Heart right ventricle (tissue), 16 donors: Measurements from ENCODE around the gene ITGB5. TPM values are rescaled to one million over a fixed set of nuclear protein-coding genes. Genes with fewer than 3 reads are reported as not detected.

Source experiments
- ATAC-seq, 8 donors: fragments of 200-7000 bp; cut with Tn5 transposase; one replicate each; pipeline ENCODE4 v1.9.1; 2020; ENCODE audit warnings: mild to moderate bottlenecking in 8 of 8, moderate library complexity in 8 of 8, moderate number of reproducible peaks in 1 of 8
- DNase-seq, 2 donors: peaks; one replicate each; pipeline ENCODE4 v3.0.0-alpha.2; 2020
- H3K27ac ChIP-seq, 10 donors: fragments of 200-600 bp; sonication (generic) in 2 of 10; one replicate each; pipeline versions ENCODE4 v1.5.0 to v1.8.0; 2020 to 2022; ENCODE audit warnings: mild to moderate bottlenecking in 3 of 10
- H3K27me3 ChIP-seq, 7 donors: fragments of 200-600 bp; one replicate each; pipeline ENCODE4 v1.8.0; 2021 to 2022; ENCODE audit warnings: mild to moderate bottlenecking in 2 of 7
- H3K36me3 ChIP-seq, 9 donors: fragments of 200-600 bp; sonication (generic) in 1 of 9; one replicate each; pipeline versions ENCODE4 v1.5.0 to v1.8.0; 2020 to 2022; ENCODE audit warnings: mild to moderate bottlenecking in 2 of 9
- H3K4me1 ChIP-seq, 9 donors: fragments of 200-600 bp; sonication (generic) in 1 of 9; one replicate each; pipeline versions ENCODE4 v1.5.0 to v1.8.0; 2020 to 2022; ENCODE audit warnings: mild to moderate bottlenecking in 4 of 9
- H3K4me3 ChIP-seq, 10 donors: fragments of 200-600 bp; sonication (generic) in 2 of 10; one replicate each; pipeline versions ENCODE4 v1.5.0 to v1.8.0; 2020 to 2022; ENCODE audit warnings: mild to moderate bottlenecking in 7 of 10, moderate library complexity in 2 of 10
- H3K9me3 ChIP-seq, 11 donors: fragments of 200-600 bp in 10 of 11; sonication (generic) in 2 of 11; one replicate each; pipeline versions ENCODE4 v1.5.0 to v1.8.0; 2013 to 2022; ENCODE audit warnings: mild to moderate bottlenecking in 2 of 11, control low read depth in 1 of 11, moderate library complexity in 1 of 11
- WGBS, 2 donors: extraction: QIAGEN DNeasy Blood & Tissue Kit; methylation state at CpG; one replicate each; pipeline ENCODE4 v1.1.7; 2013; ENCODE audit warnings: inconsistent platforms in 1 of 2; 5-methylcytosine and 5-hydroxymethylcytosine counted together
- intact Hi-C, 10 donors: fragments of 100-400 bp; cut with DNase I; formaldehyde crosslinking; loops; one replicate each; pipeline versions ENCODE4 v1.11.1 to v1.14.2; 2022
- polyA plus RNA-seq, 2 donors: library from polyadenylated mRNA; stranded (reverse); fragments of 200-250 nt; gene quantifications; one replicate each; pipeline ENCODE4 v1.2.3, GENCODE V29; 2013
- total RNA-seq, 10 donors: library from RNA; stranded (reverse); fragmentation: NEBNext Ultra II Directional in 3 of 10; extraction: Animal tissue kit (Norgen Biotek cat#: 25700) in 3 of 10; gene quantifications; one replicate each; pipeline versions ENCODE4 v1.2.1 to v1.2.4, GENCODE V29; 2021 to 2023
- TF ChIP-seq, protein P1 (sequence below), 9 donors: fragments of 200-600 bp; sonication (generic) in 2 of 9; IDR thresholded peaks; one replicate each; pipeline versions ENCODE4 v1.5.0 to v1.8.0; 2021 to 2022; ENCODE audit warnings: antibody characterized with exemption in 9 of 9, mild to moderate bottlenecking in 5 of 9, moderate library complexity in 1 of 9
- donor health status: Arrhythmogenic right ventricular cardiomyopathy.
- donor health status: ischemic (EF 13 %, LVEDD 7.1; RV severe dilation, severe dysfunction).
- donor health status: healthy with polysubstance abuse.
- donor health status: DM: no; HTN: yes; CAD: no.
- donor health status: DM: no; HTN: no; CAD: no.
- donor health status: ischemic (EF 25% LVEDD 6.9; RV normal size, moderate dysfunction).
- donor health status: ischemic (EF 25% LVEDD 5.7; RV mildly dilated, moderate dysfunction).
- donor health status: healthy.
- donor health status: DM: yes; HTN: yes; CAD: no.
- donor health status: Ischemic cardiomyopathy.
- donor health status: ischemic (EF 35%, LVEDD 5.7; RV mildly dilated, moderate dysfunction).
- donor health status: nonischemic (EF 11% LVEDD 7.7; RV severe dilation, severe dysfunction).
- donor health status: DM: yes; HTN: yes; CAD: no.
- donor health status: PGD.
- donor health status: ischemic (EF 29% LVEDD 5.4; RV normal size, mild dysfunction).
- donor health status: nonischemic (EF 23%, LVEDD 6.1; RV moderate dilation, normal function).

ITGB5 gene
- total and polyA plus RNA-seq, 12 donors, result 18.5 to 154 (median 108) TPM

- ATAC-seq, result peak in 4 of 8 donors; percentile 4 to 42 (median 20)
- TF ChIP-seq, protein P1, sequence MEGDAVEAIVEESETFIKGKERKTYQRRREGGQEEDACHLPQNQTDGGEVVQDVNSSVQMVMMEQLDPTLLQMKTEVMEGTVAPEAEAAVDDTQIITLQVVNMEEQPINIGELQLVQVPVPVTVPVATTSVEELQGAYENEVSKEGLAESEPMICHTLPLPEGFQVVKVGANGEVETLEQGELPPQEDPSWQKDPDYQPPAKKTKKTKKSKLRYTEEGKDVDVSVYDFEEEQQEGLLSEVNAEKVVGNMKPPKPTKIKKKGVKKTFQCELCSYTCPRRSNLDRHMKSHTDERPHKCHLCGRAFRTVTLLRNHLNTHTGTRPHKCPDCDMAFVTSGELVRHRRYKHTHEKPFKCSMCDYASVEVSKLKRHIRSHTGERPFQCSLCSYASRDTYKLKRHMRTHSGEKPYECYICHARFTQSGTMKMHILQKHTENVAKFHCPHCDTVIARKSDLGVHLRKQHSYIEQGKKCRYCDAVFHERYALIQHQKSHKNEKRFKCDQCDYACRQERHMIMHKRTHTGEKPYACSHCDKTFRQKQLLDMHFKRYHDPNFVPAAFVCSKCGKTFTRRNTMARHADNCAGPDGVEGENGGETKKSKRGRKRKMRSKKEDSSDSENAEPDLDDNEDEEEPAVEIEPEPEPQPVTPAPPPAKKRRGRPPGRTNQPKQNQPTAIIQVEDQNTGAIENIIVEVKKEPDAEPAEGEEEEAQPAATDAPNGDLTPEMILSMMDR (IDR thresholded peaks at IDR 0.05), result no peak
- Histone ChIP-seq H3K4me1 (peaks cover 22 to 60% (median 34%) of the 10 kb centered on the region in 9 donors), H3K4me3 (no peak overlapping the region), H3K27me3 (no peaks in the 10 kb centered on the region), H3K36me3 (peaks cover 0 to 43% (median 0%) of the 10 kb centered on the region in 9 donors), H3K27ac (peak overlapping the region in 8 of 10 donors; percentile 1 to 91 (median 87)), H3K9me3 (no peaks in the 10 kb centered on the region)
- WGBS, 2 donors, result 66 to 69% methylated on average over 8 of the region's 8 CpGs
- intact Hi-C loops, result no loop called here
- no peak for DNase-seq
Observed at GRCh38 chr3:124802061-124802698, 85.0 kb downstream of the ITGB5 start.

DNA sequence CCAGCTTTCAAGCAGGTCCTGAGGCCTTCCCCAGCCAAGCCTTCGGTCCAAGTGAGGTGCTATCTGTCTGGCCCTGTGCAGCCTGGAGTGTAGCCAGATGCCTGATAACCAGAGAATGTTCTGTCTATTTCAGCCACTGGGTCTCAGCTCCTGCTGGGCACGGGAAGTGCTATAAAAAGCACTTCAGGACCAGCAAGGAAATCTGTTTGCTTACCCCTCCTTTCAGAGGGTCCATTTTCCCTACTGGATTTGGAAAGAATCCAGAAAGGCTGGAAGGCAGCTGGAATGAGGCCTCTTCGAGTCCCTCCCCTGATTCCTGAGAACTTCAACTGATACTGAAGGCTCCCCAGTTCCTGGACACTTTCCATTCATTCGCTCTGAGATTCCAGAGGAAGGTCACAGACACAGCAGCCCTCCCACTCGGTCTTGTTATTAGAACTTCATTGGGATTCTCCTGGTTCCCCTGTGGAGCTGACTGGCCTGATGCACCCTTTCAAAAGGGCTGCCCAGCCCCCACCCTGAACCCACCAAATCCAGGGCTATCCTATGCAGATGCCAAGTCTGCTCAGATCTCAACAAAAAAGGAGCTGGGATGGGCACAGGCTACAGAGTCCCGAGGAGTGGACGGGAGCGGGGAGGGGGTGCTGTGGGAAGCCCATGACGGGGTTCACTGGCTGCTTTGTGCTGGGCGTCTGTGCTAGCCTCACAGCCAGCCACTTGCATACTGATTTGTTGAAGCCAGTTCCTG, 86.5 kb downstream of the ITGB5 start:
- H3K36me3 ChIP-seq, result peaks cover 0 to 54% (median 12%) of the 10 kb centered on the region in 9 donors
- peaks cover 22 to 56% (median 34%) of the 10 kb centered on the region in 9 donors for H3K4me1 ChIP-seq
- TF ChIP-seq, protein P1 (IDR thresholded peaks at IDR 0.05), result no peak
- intact Hi-C loops, result no loop called here
- ATAC-seq, result peak; percentile 76 to 94 (median 90)
- H3K27me3 ChIP-seq, result no peaks in the 10 kb centered on the region
- 27 to 36% methylated on average over 10 of the region's 10 CpGs for WGBS, 2 donors
- H3K4me3 ChIP-seq, result no peak overlapping the region
- no peaks in the 10 kb centered on the region for H3K9me3 ChIP-seq
- peak; percentile 65 to 83 for DNase-seq
- H3K27ac ChIP-seq, result peak overlapping the region; percentile 68 to 91 (median 82)

GRCh38 chr3:124800076-124800475, 87.1 kb downstream of the ITGB5 start:
- Histone ChIP-seq H3K4me3 (no peak overlapping the region), H3K9me3 (no peaks in the 10 kb centered on the region), H3K27me3 (no peaks in the 10 kb centered on the region), H3K4me1 (peaks cover 22 to 50% (median 33%) of the 10 kb centered on the region in 9 donors), H3K36me3 (peaks cover 0 to 60% (median 16%) of the 10 kb centered on the region in 9 donors), H3K27ac (peak overlapping the region; percentile 41 to 91 (median 82))
- WGBS, 2 donors, result 83 to 85% methylated on average over 1 of the region's 1 CpG
- ATAC-seq (peak in 4 of 8 donors; percentile 2), DNase-seq (no peak)
- TF ChIP-seq, protein P1 (IDR thresholded peaks at IDR 0.05), result no peak
- intact Hi-C loops, result no loop called here

DNA sequence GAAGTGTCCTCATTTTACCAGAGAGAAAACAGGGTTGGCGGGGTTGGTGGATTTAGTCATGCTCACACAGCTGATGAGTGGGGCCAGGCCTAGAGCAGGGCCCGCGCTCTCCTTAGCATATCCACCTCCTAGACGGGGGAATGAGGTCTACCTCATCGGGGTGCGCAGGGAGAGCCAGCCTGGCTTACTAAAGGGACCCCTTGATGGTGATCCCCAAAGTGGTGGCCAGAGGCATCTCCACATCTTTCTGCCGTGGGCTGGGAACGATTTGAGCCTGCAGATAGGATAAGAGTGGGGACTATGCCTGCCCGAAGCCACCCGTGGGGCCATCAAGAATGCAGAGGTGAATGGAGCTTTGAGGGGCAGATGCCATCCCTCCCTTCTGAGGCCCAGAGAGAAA, 87.5 kb downstream of the ITGB5 start:
- intact Hi-C loops, result no loop called here
- DNase-seq, result no peak
- Histone ChIP-seq H3K4me1 (peaks cover 22 to 49% (median 34%) of the 10 kb centered on the region in 9 donors), H3K27me3 (no peaks in the 10 kb centered on the region), H3K4me3 (no peak overlapping the region), H3K9me3 (no peaks in the 10 kb centered on the region), H3K36me3 (peaks cover 0 to 64% (median 16%) of the 10 kb centered on the region in 9 donors), H3K27ac (peak overlapping the region in 9 of 10 donors; percentile 41 to 91 (median 87))
- TF ChIP-seq, protein P1 (IDR thresholded peaks at IDR 0.05), result no peak
- 86 to 92% methylated on average over 10 of the region's 10 CpGs for WGBS, 2 donors
- ATAC-seq, result no peak
